Thyroid gland (tissue), 4 donors: ENCODE measurements around the gene KAZN. TPM values are rescaled to one million over a fixed set of nuclear protein-coding genes. Genes with fewer than 3 reads are reported as not detected.
"Not testable (repeated sequence)": the region's sequence is repeated elsewhere in the genome, so short reads cannot be mapped to it uniquely, and the experiment has no call there.

Source experiments
- DNase-seq, 2 donors: peaks; one replicate each; pipeline ENCODE4 v3.0.0-alpha.2; 2019
- H3K27ac ChIP-seq, 3 donors: fragments of 200-600 bp; sonication (generic); 1 replicate in 2 of 3; 2 replicates in 1 of 3; pipeline ENCODE4 v1.5.1; 2016 to 2019; ENCODE audit warnings: mild to moderate bottlenecking in 1 of 3, moderate library complexity in 1 of 3
- H3K27me3 ChIP-seq: fragments of 200-600 bp; sonication (generic); one replicate; pipeline ENCODE4 v1.5.1; 2019
- H3K36me3 ChIP-seq, 2 donors: fragments of 200-600 bp; sonication (generic); one replicate each; pipeline ENCODE4 v1.5.1; 2016 to 2019
- H3K4me1 ChIP-seq, 2 donors: fragments of 200-600 bp; sonication (generic); one replicate each; pipeline ENCODE4 v1.5.1; 2017 to 2019
- H3K4me3 ChIP-seq, 3 donors: fragments of 200-600 bp; sonication (generic); replicated peaks in 1 of 3; 1 replicate in 2 of 3; 2 replicates in 1 of 3; pipeline ENCODE4 v1.5.1; 2016; ENCODE audit warnings: mild to moderate bottlenecking in 1 of 3
- H3K9me3 ChIP-seq: fragments of 200-600 bp; sonication (generic); one replicate; pipeline ENCODE4 v1.5.1; 2017
- POLR2A ChIP-seq, 2 donors: fragments of 450-650 bp; IDR thresholded peaks; one replicate each; pipeline ENCODE4 v1.6.1; 2017; ENCODE audit warnings: antibody characterized with exemption in 2 of 2, mild to moderate bottlenecking in 2 of 2, moderate library complexity in 1 of 2
- WGBS, 2 donors: methylation state at CpG; one replicate each; pipeline ENCODE4 v1.1.5; 2017; 5-methylcytosine and 5-hydroxymethylcytosine counted together
- intact Hi-C: fragments of 100-400 bp; cut with DNase I; formaldehyde crosslinking; loops from one replicate; pipeline ENCODE4 v1.15.1; 2023
- total RNA-seq, 4 donors: library from RNA; depleted of rRNA; stranded (reverse); fragments of >200 nt; gene quantifications; one replicate each; pipeline ENCODE4 v1.2.3, GENCODE V29; 2016
- TF ChIP-seq, protein P1 (sequence below), 6 experiments: fragments of 200-600 bp in 3 of 6; fragments of 450-650 bp in 3 of 6; sonication (generic) in 3 of 6; IDR thresholded peaks; one replicate each; pipeline ENCODE4 v1.5.1; 2016 to 2019; ENCODE audit warnings: antibody characterized with exemption in 6 of 6, mild to moderate bottlenecking in 2 of 6, inconsistent platforms in 1 of 6, moderate library complexity in 1 of 6

KAZN gene
- total RNA-seq, 4 donors from 2014 or later, result 14.8 to 28.6 (median 18.2) TPM

DNA sequence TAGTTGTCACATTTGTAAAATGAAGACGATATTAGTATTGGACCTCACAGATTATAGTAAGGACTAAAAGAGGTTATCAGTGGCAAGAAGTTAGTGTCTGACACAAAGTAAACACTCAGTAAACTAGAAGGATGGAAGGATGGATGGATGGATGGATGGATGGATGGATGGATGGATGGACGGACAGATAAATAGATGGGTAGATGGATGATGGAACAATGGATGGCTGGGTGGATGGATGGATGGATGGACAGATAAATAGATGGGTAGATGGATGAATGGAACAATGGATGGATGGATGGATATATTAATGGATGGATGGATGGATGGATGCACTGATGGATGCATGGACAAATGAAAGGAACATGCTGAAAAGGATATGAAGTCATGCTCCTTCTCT is 22.3 kb upstream of the KAZN start:
- no peak for DNase-seq
- no peaks in the 10 kb centered on the region for H3K36me3 ChIP-seq
- H3K4me1 ChIP-seq, result no peaks in the 10 kb centered on the region
- intact Hi-C loops, result no loop called here
- H3K4me3 ChIP-seq, result no peak overlapping the region
- TF ChIP-seq, protein P1, sequence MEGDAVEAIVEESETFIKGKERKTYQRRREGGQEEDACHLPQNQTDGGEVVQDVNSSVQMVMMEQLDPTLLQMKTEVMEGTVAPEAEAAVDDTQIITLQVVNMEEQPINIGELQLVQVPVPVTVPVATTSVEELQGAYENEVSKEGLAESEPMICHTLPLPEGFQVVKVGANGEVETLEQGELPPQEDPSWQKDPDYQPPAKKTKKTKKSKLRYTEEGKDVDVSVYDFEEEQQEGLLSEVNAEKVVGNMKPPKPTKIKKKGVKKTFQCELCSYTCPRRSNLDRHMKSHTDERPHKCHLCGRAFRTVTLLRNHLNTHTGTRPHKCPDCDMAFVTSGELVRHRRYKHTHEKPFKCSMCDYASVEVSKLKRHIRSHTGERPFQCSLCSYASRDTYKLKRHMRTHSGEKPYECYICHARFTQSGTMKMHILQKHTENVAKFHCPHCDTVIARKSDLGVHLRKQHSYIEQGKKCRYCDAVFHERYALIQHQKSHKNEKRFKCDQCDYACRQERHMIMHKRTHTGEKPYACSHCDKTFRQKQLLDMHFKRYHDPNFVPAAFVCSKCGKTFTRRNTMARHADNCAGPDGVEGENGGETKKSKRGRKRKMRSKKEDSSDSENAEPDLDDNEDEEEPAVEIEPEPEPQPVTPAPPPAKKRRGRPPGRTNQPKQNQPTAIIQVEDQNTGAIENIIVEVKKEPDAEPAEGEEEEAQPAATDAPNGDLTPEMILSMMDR (IDR thresholded peaks at IDR 0.05), result no peak
- TF ChIP-seq POLR2A (IDR thresholded peaks at IDR 0.05), result no peak
- 96 to 97% methylated on average over 2 of the region's 2 CpGs for WGBS, 2 donors
- no peaks in the 10 kb centered on the region for H3K9me3 ChIP-seq
- no peak overlapping the region for H3K27ac ChIP-seq
- no peaks in the 10 kb centered on the region for H3K27me3 ChIP-seq

DNA sequence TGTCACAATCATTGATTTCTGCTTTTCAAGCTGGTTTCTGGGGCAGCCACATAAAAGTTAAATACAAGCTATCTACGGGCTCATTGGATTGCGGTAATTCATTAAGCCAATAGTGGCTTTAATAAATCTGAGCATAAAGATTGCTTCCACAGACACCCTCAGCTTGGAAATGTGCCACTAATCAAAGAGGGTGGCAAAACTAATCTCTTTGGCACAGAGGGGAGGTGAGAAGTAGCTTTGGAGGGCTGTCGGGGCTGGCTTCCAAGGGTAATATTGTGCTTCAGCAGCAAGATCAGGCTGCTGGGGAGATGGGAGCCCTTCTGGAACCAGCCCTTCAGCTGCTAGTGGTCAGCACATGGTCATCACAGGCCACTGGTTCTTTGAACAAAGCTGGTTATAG is 21.2 kb upstream of the KAZN start:
- H3K9me3 ChIP-seq, result no peaks in the 10 kb centered on the region
- no peak for DNase-seq
- 91 to 93% methylated on average over 3 of the region's 3 CpGs for WGBS, 2 donors
- H3K4me1 ChIP-seq, result no peaks in the 10 kb centered on the region
- H3K27ac ChIP-seq, result no peak overlapping the region
- H3K36me3 ChIP-seq, result no peaks in the 10 kb centered on the region
- intact Hi-C loops, result no loop called here
- TF ChIP-seq POLR2A (IDR thresholded peaks at IDR 0.05), result no peak
- TF ChIP-seq, protein P1 (IDR thresholded peaks at IDR 0.05), result no peak
- no peak overlapping the region for H3K4me3 ChIP-seq
- no peaks in the 10 kb centered on the region for H3K27me3 ChIP-seq

DNA sequence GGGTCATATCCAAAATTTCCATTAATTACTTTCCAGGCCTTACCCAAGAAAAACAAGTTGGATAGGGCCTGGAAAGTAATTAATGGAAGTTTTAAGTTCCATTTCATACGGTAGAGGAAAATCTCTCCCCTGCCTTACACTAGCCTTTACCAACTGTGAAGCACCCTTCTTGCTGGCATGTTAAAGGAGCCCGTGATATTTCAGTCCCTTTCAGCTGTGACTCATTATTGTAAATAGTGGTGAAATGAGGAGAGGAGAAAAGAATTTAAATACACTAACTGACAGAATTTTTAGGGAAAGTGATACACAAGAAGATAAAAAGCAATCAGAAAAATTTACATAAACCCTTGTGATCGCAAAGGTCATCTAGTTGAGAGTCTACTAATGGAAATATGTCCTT is 20.3 kb upstream of the KAZN start:
- H3K27ac ChIP-seq, result no peak overlapping the region
- WGBS, 2 donors, result 78 to 82% methylated on average over 3 of the region's 3 CpGs
- no peak overlapping the region for H3K4me3 ChIP-seq
- H3K27me3 ChIP-seq, result no peaks in the 10 kb centered on the region
- TF ChIP-seq, protein P1 (IDR thresholded peaks at IDR 0.05), result no peak
- no peak for TF ChIP-seq POLR2A (IDR thresholded peaks at IDR 0.05)
- H3K36me3 ChIP-seq, result no peaks in the 10 kb centered on the region
- no peak for DNase-seq
- intact Hi-C loops, result no loop called here
- H3K9me3 ChIP-seq, result no peaks in the 10 kb centered on the region
- no peaks in the 10 kb centered on the region for H3K4me1 ChIP-seq

DNA sequence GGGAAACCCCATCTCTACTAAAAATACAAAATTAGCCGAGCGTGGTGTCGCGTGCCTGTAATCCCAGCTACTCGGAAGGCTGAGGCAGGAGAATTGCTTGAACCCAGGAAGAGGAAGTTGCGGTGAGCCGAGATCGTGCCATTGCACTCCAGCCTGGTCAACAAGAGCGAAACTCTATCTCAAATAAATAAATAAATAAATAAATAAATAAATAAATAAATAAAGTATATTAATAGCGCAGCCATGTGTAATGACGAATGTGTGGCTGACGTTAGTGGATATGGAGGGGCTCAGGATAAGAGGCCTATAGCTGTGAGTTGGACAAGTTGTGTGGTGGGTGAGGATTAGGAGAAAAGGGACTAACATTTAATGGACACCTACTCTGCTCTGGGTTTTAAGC is 18.2 kb upstream of the KAZN start:
- DNase-seq, H3K27ac ChIP-seq, H3K4me1 ChIP-seq, H3K27me3 ChIP-seq, H3K4me3 ChIP-seq, H3K9me3 ChIP-seq, intact Hi-C loops, H3K36me3 ChIP-seq: not testable (repeated sequence)
- WGBS, 2 donors, result 95 to 97% methylated on average over 12 of the region's 12 CpGs

DNA sequence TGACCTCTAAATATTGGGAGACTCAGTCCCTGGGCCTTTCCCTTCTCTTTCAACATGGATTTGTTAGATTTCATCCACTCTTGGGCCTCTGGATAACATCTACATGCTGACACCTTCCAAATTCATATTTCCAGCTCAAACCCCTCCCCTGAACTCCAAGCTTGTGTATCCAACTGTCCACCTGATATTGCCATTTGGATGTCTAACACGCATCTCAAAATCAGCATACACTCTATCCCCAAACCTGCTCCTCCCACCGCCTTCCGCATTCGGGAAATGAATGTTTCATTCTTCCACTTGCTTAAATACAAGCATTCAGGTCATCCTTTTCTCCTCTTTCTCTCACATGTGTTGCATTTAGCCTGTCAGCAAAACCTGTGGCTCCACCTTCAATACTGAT is 17.5 kb upstream of the KAZN start:
- no peak for DNase-seq
- Histone ChIP-seq H3K27ac (no peak overlapping the region), H3K36me3 (no peaks in the 10 kb centered on the region), H3K4me1 (no peaks in the 10 kb centered on the region), H3K9me3 (no peaks in the 10 kb centered on the region), H3K27me3 (no peaks in the 10 kb centered on the region), H3K4me3 (no peak overlapping the region)
- TF ChIP-seq POLR2A (IDR thresholded peaks at IDR 0.05), result no peak
- TF ChIP-seq, protein P1 (IDR thresholded peaks at IDR 0.05), result no peak
- WGBS, 2 donors, result 97 to 100% methylated on average over 4 of the region's 4 CpGs
- intact Hi-C loops, result no loop called here

DNA sequence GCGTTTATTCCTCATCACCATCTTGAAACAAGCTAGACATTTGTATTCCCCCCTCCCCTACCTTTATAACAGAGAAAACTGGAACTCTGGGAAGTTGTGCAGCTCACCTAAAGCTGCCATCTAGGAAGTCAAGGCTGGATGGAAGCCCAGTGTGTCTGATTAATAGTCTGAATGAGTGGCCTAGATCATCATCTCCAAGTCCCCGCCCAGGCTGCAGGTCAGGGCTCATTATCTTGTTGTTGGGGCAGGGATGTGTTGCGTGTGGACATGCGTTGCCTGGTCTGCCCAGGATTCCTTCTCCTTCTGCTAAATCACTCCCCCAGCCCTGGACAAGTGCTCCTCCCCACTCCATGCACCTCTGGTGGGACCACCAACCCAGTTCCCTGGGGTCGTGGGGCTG is 14.7 kb upstream of the KAZN start:
- Histone ChIP-seq H3K9me3 (no peaks in the 10 kb centered on the region), H3K27ac (no peak overlapping the region), H3K4me1 (peaks cover 0 to 3% of the 10 kb centered on the region in 2 donors), H3K36me3 (no peaks in the 10 kb centered on the region), H3K4me3 (no peak overlapping the region), H3K27me3 (no peaks in the 10 kb centered on the region)
- intact Hi-C loops, result no loop called here
- 91 to 100% methylated on average over 4 to 5 of the region's 5 CpGs for WGBS, 2 donors
- TF ChIP-seq, protein P1 (IDR thresholded peaks at IDR 0.05), result no peak
- no peak for TF ChIP-seq POLR2A (IDR thresholded peaks at IDR 0.05)
- DNase-seq, result no peak
